IPS-20b (cell line): ENCODE measurements around the gene SLC6A13.

Experiments used
- H3K27ac ChIP-seq: one replicate; pipeline ENCODE4 v1.5.1; 2013; ENCODE audit warnings: low read length
- H3K27me3 ChIP-seq: 2 replicates; pipeline ENCODE4 v1.6.1; 2013; ENCODE audit warnings: mild to moderate bottlenecking, low read length, inconsistent platforms; ENCODE audit not compliant: insufficient read depth
- H3K36me3 ChIP-seq: 2 replicates; pipeline ENCODE4 v1.6.1; 2013; ENCODE audit warnings: low read depth, mild to moderate bottlenecking, inconsistent platforms, low read length, moderate library complexity; ENCODE audit not compliant: insufficient read depth
- H3K4me1 ChIP-seq: 2 replicates; pipeline ENCODE4 v1.6.1; 2013; ENCODE audit warnings: mild to moderate bottlenecking, control low read depth, inconsistent platforms, low read length, moderate library complexity; ENCODE audit not compliant: insufficient read depth
- H3K4me3 ChIP-seq: 2 replicates; pipeline ENCODE4 v1.5.1; 2013; ENCODE audit warnings: mild to moderate bottlenecking, low read length, inconsistent platforms
- H3K9ac ChIP-seq: 2 replicates; pipeline ENCODE4 v1.6.1; 2013; ENCODE audit warnings: low read depth, mild to moderate bottlenecking, inconsistent platforms, low read length, moderate library complexity
- H3K9me3 ChIP-seq: 2 replicates; pipeline ENCODE4 v1.6.1; 2013; ENCODE audit warnings: mild to moderate bottlenecking, low read depth, low read length, inconsistent platforms; ENCODE audit not compliant: insufficient read depth

SLC6A13 gene

GRCh38 chr12:288687-289086 is 26.1 kb upstream of the SLC6A13 start:
- Histone ChIP-seq H3K27me3 (no peaks in the 10 kb centered on the region), H3K9ac (no peak overlapping the region), H3K9me3 (no peaks in the 10 kb centered on the region), H3K36me3 (peaks cover 47% of the 10 kb centered on the region), H3K4me1 (no peaks in the 10 kb centered on the region), H3K4me3 (no peak overlapping the region), H3K27ac (no peak overlapping the region)

DNA sequence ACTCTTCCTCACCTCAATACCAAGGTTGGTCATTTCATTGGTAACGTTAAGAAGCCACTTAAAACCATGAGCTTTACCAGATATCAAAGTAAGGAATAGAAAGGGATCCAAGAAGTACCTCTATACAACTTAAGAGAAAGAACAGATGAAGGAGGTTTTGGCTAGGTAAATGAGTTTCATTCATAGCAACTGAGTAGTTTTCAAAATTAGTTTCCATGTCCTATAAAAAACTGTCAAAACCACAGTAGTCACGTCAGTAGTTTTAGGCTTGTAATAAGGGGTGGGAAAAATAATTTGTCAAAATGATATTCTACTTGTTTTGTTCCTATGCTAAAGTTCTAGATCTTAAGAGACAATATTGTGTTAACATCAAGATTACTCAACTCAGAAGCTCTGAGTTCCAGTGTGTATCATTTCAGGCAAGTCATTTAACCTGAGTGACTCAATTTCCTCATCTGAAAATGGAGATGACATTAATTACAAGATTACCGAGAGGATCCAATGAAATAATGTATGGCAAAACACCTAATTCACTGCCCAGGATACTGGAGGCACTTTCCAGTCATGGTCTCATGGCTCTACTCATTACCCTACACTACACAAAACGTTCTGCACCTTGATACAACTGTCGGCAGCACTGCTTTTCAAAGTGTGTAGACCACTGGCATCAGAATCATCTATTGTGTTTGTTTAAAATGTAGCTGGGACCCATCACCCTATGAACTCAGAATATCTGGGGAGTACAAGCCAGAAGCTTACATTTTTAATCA is 24.1 kb upstream of the SLC6A13 start:
- no peak overlapping the region for H3K9ac ChIP-seq
- H3K27ac ChIP-seq, result no peak overlapping the region
- no peak overlapping the region for H3K4me3 ChIP-seq
- no peaks in the 10 kb centered on the region for H3K27me3 ChIP-seq
- H3K9me3 ChIP-seq, result no peaks in the 10 kb centered on the region
- H3K36me3 ChIP-seq, result peaks cover 33% of the 10 kb centered on the region
- no peaks in the 10 kb centered on the region for H3K4me1 ChIP-seq

- Histone ChIP-seq H3K4me1 (no peaks in the 10 kb centered on the region), H3K27me3 (no peaks in the 10 kb centered on the region), H3K9ac (no peak overlapping the region), H3K9me3 (no peaks in the 10 kb centered on the region), H3K36me3 (no peaks in the 10 kb centered on the region; the same call in 1 of the 2 replicates), H3K4me3 (no peak overlapping the region), H3K27ac (no peak overlapping the region)
Observed at GRCh38 chr12:278046-278445, 15.4 kb upstream of the SLC6A13 start.

GRCh38 chr12:275812-276211 is 13.2 kb upstream of the SLC6A13 start:
- Histone ChIP-seq H3K36me3 (no peaks in the 10 kb centered on the region), H3K4me1 (no peaks in the 10 kb centered on the region)

DNA sequence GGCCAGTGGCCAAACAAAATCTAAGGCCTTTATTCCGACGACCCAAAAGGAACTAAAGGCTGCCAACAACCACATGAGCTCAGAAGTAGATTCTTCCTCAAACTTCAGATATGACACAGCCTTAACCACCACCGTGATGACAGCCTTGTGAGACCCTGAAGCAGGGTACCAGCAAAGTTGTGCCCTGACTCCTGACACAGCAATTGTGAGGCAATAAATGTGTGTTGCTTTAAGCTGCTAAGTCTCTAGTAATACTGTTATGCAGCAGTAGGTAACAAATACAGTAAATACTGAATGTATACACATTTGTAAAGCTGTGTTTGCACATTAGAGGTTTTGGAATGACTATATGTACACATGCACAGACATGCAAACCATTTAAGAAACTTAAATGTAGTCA is 10.7 kb upstream of the SLC6A13 start:
- Histone ChIP-seq H3K4me1 (no peaks in the 10 kb centered on the region), H3K27me3 (no peaks in the 10 kb centered on the region), H3K36me3 (no peaks in the 10 kb centered on the region), H3K9ac (no peak overlapping the region), H3K27ac (no peak overlapping the region), H3K4me3 (no peak overlapping the region), H3K9me3 (no peaks in the 10 kb centered on the region)

More at GRCh38 chr12:275812-276211, 13.2 kb upstream of the SLC6A13 start:
- Histone ChIP-seq H3K4me3 (no peak overlapping the region), H3K27me3 (no peaks in the 10 kb centered on the region), H3K27ac (no peak overlapping the region), H3K9ac (no peak overlapping the region), H3K9me3 (no peaks in the 10 kb centered on the region)

DNA sequence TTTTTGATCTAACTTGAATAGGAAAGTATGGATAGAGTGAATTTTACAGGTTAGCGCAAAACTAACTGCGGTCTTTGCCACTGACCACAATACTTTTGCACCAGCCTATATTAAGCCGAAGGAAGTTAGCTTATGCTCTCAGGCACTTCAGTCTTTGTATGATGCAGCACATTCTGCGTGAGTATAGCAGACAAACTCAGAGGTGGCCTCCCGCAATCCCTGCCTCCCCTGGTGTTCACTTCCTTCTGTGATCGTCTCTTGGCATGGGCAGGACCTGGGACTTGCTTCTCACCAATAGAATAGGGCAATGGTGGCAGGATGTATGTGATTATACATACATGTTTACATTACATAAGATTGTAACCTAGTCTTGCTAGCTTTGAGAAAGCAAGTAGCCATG is 10.3 kb upstream of the SLC6A13 start:
- H3K36me3 ChIP-seq, result no peaks in the 10 kb centered on the region
- no peak overlapping the region for H3K9ac ChIP-seq
- no peak overlapping the region for H3K27ac ChIP-seq
- no peaks in the 10 kb centered on the region for H3K9me3 ChIP-seq
- H3K4me1 ChIP-seq, result no peaks in the 10 kb centered on the region
- no peak overlapping the region for H3K4me3 ChIP-seq
- H3K27me3 ChIP-seq, result no peaks in the 10 kb centered on the region

DNA sequence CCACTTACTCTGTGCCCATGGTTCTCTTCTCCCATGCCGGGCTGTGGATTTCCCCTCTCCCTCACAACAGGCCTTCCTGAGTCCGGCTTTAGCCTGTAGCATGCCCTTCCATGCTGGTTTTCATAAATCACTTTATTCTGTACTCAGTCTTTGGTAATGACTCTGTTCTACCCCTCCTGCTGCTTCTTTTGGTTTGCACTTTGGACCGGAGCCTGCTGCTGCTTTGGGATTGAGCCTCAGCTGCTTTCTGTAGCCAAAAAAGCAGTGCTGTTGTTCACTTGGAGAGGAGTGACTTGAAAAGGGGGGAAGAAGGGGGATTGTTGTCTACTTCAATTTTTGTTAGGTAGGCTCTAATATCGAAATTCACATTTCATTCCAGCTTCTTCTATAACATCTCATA is 8.5 kb upstream of the SLC6A13 start:
- no peaks in the 10 kb centered on the region for H3K36me3 ChIP-seq
- no peaks in the 10 kb centered on the region for H3K4me1 ChIP-seq
- H3K4me3 ChIP-seq, result no peak overlapping the region
- H3K27ac ChIP-seq, result no peak overlapping the region
- no peaks in the 10 kb centered on the region for H3K27me3 ChIP-seq
- H3K9ac ChIP-seq, result no peak overlapping the region
- H3K9me3 ChIP-seq, result no peaks in the 10 kb centered on the region

GRCh38 chr12:269191-269590 is 6.6 kb upstream of the SLC6A13 start:
- H3K27me3 ChIP-seq, result no peaks in the 10 kb centered on the region
- no peaks in the 10 kb centered on the region for H3K9me3 ChIP-seq
- no peak overlapping the region for H3K27ac ChIP-seq

GRCh38 chr12:268483-268840 is 5.8 kb upstream of the SLC6A13 start:
- H3K9me3 ChIP-seq, result no peaks in the 10 kb centered on the region
- no peaks in the 10 kb centered on the region for H3K36me3 ChIP-seq
- no peaks in the 10 kb centered on the region for H3K27me3 ChIP-seq

More at GRCh38 chr12:269191-269590, 6.6 kb upstream of the SLC6A13 start:
- H3K4me1 ChIP-seq, result no peaks in the 10 kb centered on the region
- no peak overlapping the region for H3K4me3 ChIP-seq
- no peaks in the 10 kb centered on the region for H3K36me3 ChIP-seq
- no peak overlapping the region for H3K9ac ChIP-seq

DNA sequence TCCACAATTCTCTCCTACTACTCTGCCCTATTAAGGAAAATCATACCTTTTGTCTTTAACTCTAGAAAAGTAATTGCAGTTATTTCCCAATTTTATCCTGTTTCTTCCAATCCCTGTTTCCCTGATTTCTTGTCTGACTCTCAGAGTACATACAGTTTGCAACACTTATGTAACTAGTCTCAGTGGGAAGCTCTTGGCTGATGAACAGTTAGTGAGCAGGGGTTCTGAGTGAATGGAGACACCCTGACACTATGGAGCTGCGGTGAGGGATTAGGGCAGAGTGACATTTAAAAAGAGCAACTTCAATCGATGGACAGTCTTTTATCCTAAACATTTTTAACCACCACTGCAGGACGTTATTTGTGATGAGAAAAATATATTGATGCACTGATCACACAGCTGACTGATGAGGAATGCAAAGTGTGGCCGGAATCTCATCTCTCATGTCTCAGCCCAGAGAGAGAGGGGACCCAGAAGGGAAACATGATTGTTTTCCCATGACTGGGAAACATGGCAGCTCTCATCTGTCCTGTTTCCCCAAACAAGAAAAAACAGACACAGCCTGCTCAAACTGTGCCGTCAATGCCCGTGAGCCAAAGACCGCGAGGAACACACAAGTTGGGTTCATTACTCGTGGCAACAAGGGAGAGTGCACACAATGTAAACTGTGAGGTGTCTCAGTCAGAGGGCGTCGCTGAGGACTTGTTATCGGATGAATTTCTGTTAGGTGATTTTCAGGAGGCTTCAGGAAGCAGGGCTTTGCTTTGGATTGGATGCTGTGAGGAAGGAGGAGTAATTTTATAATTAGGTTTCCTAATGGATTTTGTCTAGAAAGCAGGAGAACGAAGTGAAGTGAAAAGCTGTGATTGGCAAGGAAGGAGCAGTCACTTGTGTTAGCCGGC is 5.2 kb upstream of the SLC6A13 start:
- Histone ChIP-seq H3K36me3 (no peaks in the 10 kb centered on the region), H3K4me3 (no peak overlapping the region), H3K9me3 (no peaks in the 10 kb centered on the region), H3K9ac (no peak overlapping the region), H3K27ac (no peak overlapping the region), H3K27me3 (no peaks in the 10 kb centered on the region), H3K4me1 (no peaks in the 10 kb centered on the region)

More at GRCh38 chr12:268483-268840, 5.8 kb upstream of the SLC6A13 start:
- no peak overlapping the region for H3K9ac ChIP-seq
- no peak overlapping the region for H3K27ac ChIP-seq
- H3K4me1 ChIP-seq, result no peaks in the 10 kb centered on the region
- no peak overlapping the region for H3K4me3 ChIP-seq

GRCh38 chr12:265096-265495 is 2.5 kb upstream of the SLC6A13 start:
- Histone ChIP-seq H3K36me3 (no peaks in the 10 kb centered on the region), H3K4me1 (no peaks in the 10 kb centered on the region), H3K9ac (no peak overlapping the region), H3K4me3 (no peak overlapping the region), H3K27me3 (no peaks in the 10 kb centered on the region), H3K27ac (no peak overlapping the region), H3K9me3 (no peaks in the 10 kb centered on the region)

DNA sequence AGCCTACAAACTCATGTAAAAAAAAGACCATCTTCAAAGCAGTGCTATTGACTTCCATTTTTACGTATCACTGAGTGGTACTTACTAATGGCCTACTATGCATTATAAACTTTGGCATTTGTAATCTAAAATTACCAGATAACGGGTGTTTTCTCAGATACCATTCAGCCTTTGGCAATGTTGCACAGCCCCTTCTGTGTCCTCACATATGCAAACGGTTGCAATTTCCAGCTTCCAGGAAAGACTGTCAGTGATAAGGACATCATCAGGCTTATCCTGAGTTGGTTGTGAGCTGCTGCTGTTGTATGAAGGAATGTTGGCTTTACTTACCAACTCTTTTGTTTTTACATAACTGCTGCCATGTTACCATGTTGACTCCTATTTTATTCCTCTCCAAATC is 1.6 kb upstream of the SLC6A13 start:
- Histone ChIP-seq H3K4me3 (no peak overlapping the region), H3K27me3 (no peaks in the 10 kb centered on the region), H3K36me3 (no peaks in the 10 kb centered on the region), H3K27ac (no peak overlapping the region), H3K9ac (no peak overlapping the region), H3K9me3 (no peaks in the 10 kb centered on the region), H3K4me1 (no peaks in the 10 kb centered on the region)
